Measurements from ENCODE around the gene GIGYF1. TPM values are rescaled to one million over a fixed set of nuclear protein-coding genes. Genes with fewer than 3 reads are reported as not detected.

The GIGYF1 gene
- polyA plus RNA-seq, 1 donor (not counting 4 experiments of a cell fraction or from before 2014, with no cell fraction given) = 4.0 TPM

DNA sequence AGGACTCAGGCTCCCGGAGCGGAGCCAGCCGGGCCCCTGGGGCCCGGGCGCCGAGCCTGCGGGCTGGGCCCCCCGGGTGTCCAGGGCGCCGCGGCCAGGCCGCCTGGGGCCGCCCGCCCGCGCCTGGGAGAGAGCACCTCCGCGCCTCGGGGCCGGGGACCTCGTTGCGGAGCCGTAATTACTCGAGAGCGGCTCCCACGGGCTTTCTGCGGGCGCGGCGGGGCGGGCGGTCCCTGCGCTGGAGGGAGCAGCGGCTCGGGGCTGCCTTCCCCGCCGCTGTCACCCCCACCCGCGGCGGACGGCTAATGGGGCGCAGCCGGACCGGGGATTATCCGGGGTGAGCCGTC is 19.0 kb downstream of the GIGYF1 start:
- peaks cover 18 to 19% of the 10 kb centered on the region in 2 experiments for H3K36me3 ChIP-seq (ENCODE audit: control insufficient read depth in 2 of 2, extremely low read depth in 1 of 2, insufficient read depth in 2 of 2, low read length in 2 of 2)
- H3K79me2 ChIP-seq (ENCODE audit: control insufficient read depth, insufficient read depth, low read length) = peaks cover 31% of the 10 kb centered on the region
- no peaks in the 10 kb centered on the region for H3K27me3 ChIP-seq (ENCODE audit: control insufficient read depth, extremely low read depth, insufficient read depth, low read length)
- peak overlapping the region; percentile 96 for H3K9ac ChIP-seq (ENCODE audit: control insufficient read depth, extremely low read depth, insufficient read depth, low read length)
- H3K9me3 ChIP-seq (ENCODE audit: control insufficient read depth, low read depth, low read length) = no peaks in the 10 kb centered on the region
- no peak for FAIRE-seq
- TF ChIP-seq, protein P1, sequence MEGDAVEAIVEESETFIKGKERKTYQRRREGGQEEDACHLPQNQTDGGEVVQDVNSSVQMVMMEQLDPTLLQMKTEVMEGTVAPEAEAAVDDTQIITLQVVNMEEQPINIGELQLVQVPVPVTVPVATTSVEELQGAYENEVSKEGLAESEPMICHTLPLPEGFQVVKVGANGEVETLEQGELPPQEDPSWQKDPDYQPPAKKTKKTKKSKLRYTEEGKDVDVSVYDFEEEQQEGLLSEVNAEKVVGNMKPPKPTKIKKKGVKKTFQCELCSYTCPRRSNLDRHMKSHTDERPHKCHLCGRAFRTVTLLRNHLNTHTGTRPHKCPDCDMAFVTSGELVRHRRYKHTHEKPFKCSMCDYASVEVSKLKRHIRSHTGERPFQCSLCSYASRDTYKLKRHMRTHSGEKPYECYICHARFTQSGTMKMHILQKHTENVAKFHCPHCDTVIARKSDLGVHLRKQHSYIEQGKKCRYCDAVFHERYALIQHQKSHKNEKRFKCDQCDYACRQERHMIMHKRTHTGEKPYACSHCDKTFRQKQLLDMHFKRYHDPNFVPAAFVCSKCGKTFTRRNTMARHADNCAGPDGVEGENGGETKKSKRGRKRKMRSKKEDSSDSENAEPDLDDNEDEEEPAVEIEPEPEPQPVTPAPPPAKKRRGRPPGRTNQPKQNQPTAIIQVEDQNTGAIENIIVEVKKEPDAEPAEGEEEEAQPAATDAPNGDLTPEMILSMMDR (optimal IDR thresholded peaks at IDR 0.05 in 1 of 3, IDR thresholded peaks at IDR 0.05 in 1 of 3, conservative IDR thresholded peaks at IDR 0.05 in 1 of 3; ENCODE audit: extremely low read depth in 1 of 3, insufficient read depth in 2 of 3, low read length in 3 of 3) = no peak
- TF ChIP-seq EZH2 (IDR thresholded peaks at IDR 0.05; ENCODE audit: low read length) = no peak
- peak overlapping the region; percentile 56 for H3K27ac ChIP-seq (ENCODE audit: control insufficient read depth, insufficient read depth, low read length)
- peak overlapping the region; percentile 73 for H3K4me2 ChIP-seq (ENCODE audit: control insufficient read depth, extremely low read depth, insufficient read depth, low read depth, low read length)
- no peak for DNase-seq (ENCODE audit: low read depth, low spot score)
- no peaks in the 10 kb centered on the region for H3K9me1 ChIP-seq (ENCODE audit: control insufficient read depth, extremely low read depth, insufficient read depth, low read length)
- peak overlapping the region; percentile 70 to 97 (median 88) for H3K4me3 ChIP-seq (ENCODE audit: control insufficient read depth in 2 of 3, extremely low read depth in 1 of 3, insufficient read depth in 2 of 3, low read depth in 1 of 3, low read length in 3 of 3)
- dilution Hi-C loops (cut with MboI; ENCODE audit: extremely low pct_ligation_motif_present, low sequenced_read_pairs) = no loop called here
- peaks cover 8% of the 10 kb centered on the region for H3K4me1 ChIP-seq (ENCODE audit: control insufficient read depth, extremely low read depth, insufficient read depth, low read length)
- no peak overlapping the region for H2AFZ ChIP-seq (ENCODE audit: control insufficient read depth, low read length)
- peaks cover 3% of the 10 kb centered on the region for H4K20me1 ChIP-seq (ENCODE audit: control insufficient read depth, extremely low read depth, insufficient read depth, low read length)

DNA sequence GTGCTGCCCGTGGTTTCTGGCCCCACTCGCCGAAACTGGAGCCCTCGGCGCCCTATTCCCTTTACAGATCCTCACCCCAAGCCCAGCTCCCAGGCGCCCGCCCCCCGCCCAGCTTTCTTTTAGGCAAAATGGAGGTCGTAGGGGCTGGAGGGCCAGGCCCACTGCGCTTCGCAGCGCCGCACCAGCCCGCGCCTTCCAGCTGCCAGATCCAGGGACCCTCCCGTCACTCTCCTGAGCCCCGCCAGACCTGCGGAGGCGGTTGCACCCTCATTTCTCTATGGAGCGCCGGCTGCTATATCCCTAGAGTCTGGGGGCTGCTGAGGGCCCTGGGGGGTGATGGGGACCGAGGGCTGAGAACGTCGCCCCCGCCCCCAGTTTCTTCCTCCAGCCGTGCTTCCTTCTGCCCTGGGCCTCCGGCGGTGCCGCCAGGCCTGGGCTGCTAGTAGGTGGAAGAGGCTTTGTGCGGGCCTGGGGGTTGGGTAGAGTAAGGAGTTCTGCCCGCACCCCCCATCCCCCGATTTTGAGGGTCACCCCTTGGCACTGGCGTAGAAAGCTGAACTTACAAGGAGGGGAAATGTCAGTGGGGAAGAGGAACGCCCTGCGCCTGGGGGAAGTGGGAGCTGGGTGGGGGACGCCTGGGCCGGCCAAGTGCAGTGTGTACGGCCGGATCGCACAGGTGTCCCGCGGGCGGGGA is 19.5 kb downstream of the GIGYF1 start:
- Histone ChIP-seq H3K9ac (ENCODE audit: control insufficient read depth, extremely low read depth, insufficient read depth, low read length) (peak overlapping the region; percentile 96), H3K79me2 (ENCODE audit: control insufficient read depth, insufficient read depth, low read length) (peaks cover 31% of the 10 kb centered on the region), H3K4me1 (ENCODE audit: control insufficient read depth, extremely low read depth, insufficient read depth, low read length) (peaks cover 5% of the 10 kb centered on the region), H3K4me2 (ENCODE audit: control insufficient read depth, extremely low read depth, insufficient read depth, low read depth, low read length) (peak overlapping the region; percentile 73), H3K27ac (ENCODE audit: control insufficient read depth, insufficient read depth, low read length) (peak overlapping the region; percentile 56), H3K9me3 (ENCODE audit: control insufficient read depth, low read depth, low read length) (no peaks in the 10 kb centered on the region), H3K4me3 (ENCODE audit: control insufficient read depth in 2 of 3, extremely low read depth in 1 of 3, insufficient read depth in 2 of 3, low read depth in 1 of 3, low read length in 3 of 3) (peak overlapping the region; percentile 70 to 97 (median 88)), H3K36me3 (ENCODE audit: control insufficient read depth in 2 of 2, extremely low read depth in 1 of 2, insufficient read depth in 2 of 2, low read length in 2 of 2) (peaks cover 18 to 19% of the 10 kb centered on the region in 2 experiments), H3K9me1 (ENCODE audit: control insufficient read depth, extremely low read depth, insufficient read depth, low read length) (no peaks in the 10 kb centered on the region), H3K27me3 (ENCODE audit: control insufficient read depth, extremely low read depth, insufficient read depth, low read length) (no peaks in the 10 kb centered on the region), H4K20me1 (ENCODE audit: control insufficient read depth, extremely low read depth, insufficient read depth, low read length) (peaks cover 3% of the 10 kb centered on the region), H2AFZ (ENCODE audit: control insufficient read depth, low read length) (peak overlapping the region; percentile 12)
- dilution Hi-C loops (cut with MboI; ENCODE audit: extremely low pct_ligation_motif_present, low sequenced_read_pairs) = no loop called here
- DNase-seq (ENCODE audit: low read depth, low spot score) (no peak), FAIRE-seq (no peak)
- TF ChIP-seq EZH2 (IDR thresholded peaks at IDR 0.05; ENCODE audit: low read length) = no peak
- TF ChIP-seq, protein P1 (optimal IDR thresholded peaks at IDR 0.05 in 1 of 3, IDR thresholded peaks at IDR 0.05 in 1 of 3, conservative IDR thresholded peaks at IDR 0.05 in 1 of 3; ENCODE audit: extremely low read depth in 1 of 3, insufficient read depth in 2 of 3, low read length in 3 of 3) = no peak
